GM12878 (cell line): ENCODE data around the gene INHBB.

Experiments
- ASH2L ChIP-seq: fragments of 300-600, 200-600 bp; sonication (generic); IDR thresholded peaks from 2 replicates; pipeline ENCODE4 v1.6.1; 2017; ENCODE audit warnings: low read depth, mild to moderate bottlenecking, borderline replicate concordance
- CTCF ChIP-seq, 3 experiments: IDR thresholded peaks in 2 of 3; conservative IDR thresholded peaks in 1 of 3; 2 replicates each; pipeline ENCODE4 v1.5.1; 2011; ENCODE audit warnings: low read depth in 3 of 3, low read length in 3 of 3, mild to moderate bottlenecking in 3 of 3, control low read depth in 2 of 3, moderate library complexity in 2 of 3, inconsistent platforms in 1 of 3, mixed read lengths in 1 of 3; ENCODE audit not compliant: control insufficient read depth in 2 of 3, insufficient read depth in 1 of 3; ENCODE audit errors: extremely low read depth in 1 of 3
- EZH2 ChIP-seq: IDR thresholded peaks from 2 replicates; pipeline ENCODE4 v1.6.1; 2012; ENCODE audit warnings: low read depth, mild to moderate bottlenecking, control low read depth, inconsistent platforms, low read length, borderline replicate concordance; ENCODE audit not compliant: control insufficient read depth
- FOS ChIP-seq: IDR thresholded peaks from 3 replicates; pipeline ENCODE4 v1.6.1; 2011; ENCODE audit warnings: borderline replicate concordance; ENCODE audit not compliant: insufficient read length; ENCODE audit errors: extremely low read depth
- POLR2A ChIP-seq: IDR thresholded peaks from 2 replicates; pipeline ENCODE4 v1.6.1; 2011; ENCODE audit warnings: low read depth, mild to moderate bottlenecking, low read length
- SREBF2 ChIP-seq: IDR thresholded peaks from 2 replicates; pipeline ENCODE4 v1.6.1; 2012; ENCODE audit warnings: mild to moderate bottlenecking, low read length
- STAT1 ChIP-seq: fragments of 450-650 bp; conservative IDR thresholded peaks from 2 replicates; pipeline ENCODE4 v1.6.1; 2014; ENCODE audit warnings: antibody characterized with exemption, mild to moderate bottlenecking
- SUZ12 ChIP-seq: fragments of 200-600 bp; sonication (generic); IDR thresholded peaks from one replicate; pipeline ENCODE4 v1.6.1; 2018; ENCODE audit warnings: antibody characterized with exemption, mild to moderate bottlenecking; ENCODE audit not compliant: unreplicated experiment
- TARDBP ChIP-seq: IDR thresholded peaks from 2 replicates; pipeline ENCODE4 v1.6.1; 2016; ENCODE audit warnings: borderline replicate concordance

DNA sequence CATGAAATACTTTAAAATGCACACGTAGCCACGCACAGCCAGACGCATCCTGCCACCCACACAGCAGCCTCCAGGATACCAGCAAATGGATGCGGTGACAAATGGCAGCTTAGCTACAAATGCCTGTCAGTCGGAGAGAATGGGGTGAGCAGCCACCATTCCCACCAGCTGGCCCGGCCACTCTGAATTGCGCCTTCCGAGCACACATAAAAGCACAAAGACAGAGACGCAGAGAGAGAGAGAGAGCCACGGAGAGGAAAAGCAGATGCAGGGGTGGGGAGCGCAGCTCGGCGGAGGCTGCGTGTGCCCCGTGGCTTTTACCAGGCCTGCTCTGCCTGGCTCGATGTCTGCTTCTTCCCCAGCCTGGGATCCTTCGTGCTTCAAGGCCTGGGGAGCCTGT lies 4.1 kb downstream of the INHBB start:
- TF ChIP-seq POLR2A (no peak), FOS (no peak), CTCF (IDR thresholded peaks at IDR 0.05 in 2 of 3, conservative IDR thresholded peaks at IDR 0.05 in 1 of 3; ENCODE audit: control insufficient read depth in 2 of 3, extremely low read depth in 1 of 3, insufficient read depth in 1 of 3, low read depth in 3 of 3, low read length in 3 of 3) (no peak), STAT1 (no peak), SUZ12 (no peak), SREBF2 (no peak), EZH2 (no peak), TARDBP (no peak), ASH2L (no peak)
